Spinal cord (tissue), 10 donors: ENCODE results near the gene NSD1. TPM values are rescaled to one million over a fixed set of nuclear protein-coding genes. Genes with fewer than 3 reads are reported as not detected.
A peak's percentile ranks its signal among the peaks of the same experiment; 100 is the strongest.

Experiments
- DNase-seq, 6 donors: peaks; one replicate each; pipeline versions ENCODE4 v3.0.0 to v3.0.0-alpha.2; 2013 to 2015; ENCODE audit warnings: low spot score in 6 of 6, low read depth in 4 of 6
- H3K27ac ChIP-seq: one replicate; pipeline ENCODE4 v1.5.1; 2013; ENCODE audit warnings: low read depth, low read length, control low read depth
- H3K27me3 ChIP-seq: one replicate; pipeline ENCODE4 v1.6.1; 2013; ENCODE audit warnings: low read length; ENCODE audit not compliant: control insufficient read depth, insufficient read depth
- H3K36me3 ChIP-seq: one replicate; pipeline ENCODE4 v1.6.1; 2013; ENCODE audit warnings: low read length; ENCODE audit not compliant: control insufficient read depth, insufficient read depth
- H3K4me1 ChIP-seq: one replicate; pipeline ENCODE4 v1.6.1; 2013; ENCODE audit warnings: low read length; ENCODE audit not compliant: control insufficient read depth, insufficient read depth
- H3K4me3 ChIP-seq: one replicate; pipeline ENCODE4 v1.5.1; 2013; ENCODE audit warnings: low read depth, low read length, control low read depth
- H3K9me3 ChIP-seq: one replicate; pipeline ENCODE4 v1.6.1; 2013; ENCODE audit warnings: low read length; ENCODE audit not compliant: control insufficient read depth, insufficient read depth
- WGBS: methylation state at CpG from one replicate; pipeline ENCODE4 v1.1.5; 2013; ENCODE audit warnings: missing lambda C conversion rate; ENCODE audit not compliant: insufficient coverage; 5-methylcytosine and 5-hydroxymethylcytosine counted together
- polyA plus RNA-seq, 2 donors: library from polyadenylated mRNA; unstranded; fragments of 120-200 nt; gene quantifications; one replicate each; pipeline ENCODE4 v1.2.1, GENCODE V29; 2013; ENCODE audit not compliant: insufficient read length in 2 of 2
- total RNA-seq, 2 donors: library from RNA; depleted of rRNA in 1 of 2; stranded (reverse); fragments of 120-200 nt in 1 of 2; fragments of >200 nt in 1 of 2; gene quantifications; one replicate each; pipeline versions ENCODE4 v1.2.3 to v1.2.4, GENCODE V29; 2013 to 2014
- donor health status: healthy.

NSD1 gene
- total and polyA plus RNA-seq, 4 donors = 43.0 to 77.2 (median 58.7) TPM

- H3K9me3 ChIP-seq = no peaks in the 10 kb centered on the region
- no peaks in the 10 kb centered on the region for H3K27me3 ChIP-seq
- peaks cover 41% of the 10 kb centered on the region for H3K36me3 ChIP-seq
- peaks cover 57% of the 10 kb centered on the region for H3K4me1 ChIP-seq
- H3K4me3 ChIP-seq = peak overlapping the region; percentile 69
- DNase-seq = no peak
- no peak overlapping the region for H3K27ac ChIP-seq
- WGBS = 10% methylated on average over 14 of the region's 20 CpGs
Observed at GRCh38 chr5:177310757-177311391, 177.3 kb downstream of the NSD1 start.

- under 1% methylated on average over 23 of the region's 23 CpGs for WGBS
Observed at GRCh38 chr5:177311392-177311722, 177.8 kb downstream of the NSD1 start.

GRCh38 chr5:177311723-177312648, 178.4 kb downstream of the NSD1 start, which contains the start of gene MXD3:
Gene MXD3, minus strand, starts transcription at chr5:177311898. Its CDS starts 68 bp downstream, at chr5:177311830.
- under 1% methylated on average over 77 of the region's 78 CpGs for WGBS
- DNase-seq = peak; percentile 75 to 98 (median 90)
- Histone ChIP-seq H3K4me1 (peaks cover 54% of the 10 kb centered on the region), H3K4me3 (peak within 1 kb of the TSS; percentile 69), H3K9me3 (no peaks in the 10 kb centered on the region), H3K36me3 (peaks cover 30% of the 10 kb centered on the region), H3K27me3 (no peaks in the 10 kb centered on the region), H3K27ac (peak within 1 kb of the TSS; percentile 25)

More at GRCh38 chr5:177311392-177311722, 177.8 kb downstream of the NSD1 start:
- Histone ChIP-seq H3K27me3 (no peaks in the 10 kb centered on the region), H3K36me3 (peaks cover 36% of the 10 kb centered on the region), H3K4me1 (peaks cover 57% of the 10 kb centered on the region), H3K9me3 (no peaks in the 10 kb centered on the region), H3K27ac (peak overlapping the region; percentile 25), H3K4me3 (peak overlapping the region; percentile 69)
- no peak for DNase-seq

- WGBS = 5% methylated on average over 19 of the region's 19 CpGs
- Histone ChIP-seq H3K36me3 (peaks cover 23% of the 10 kb centered on the region), H3K27me3 (no peaks in the 10 kb centered on the region), H3K27ac (no peak overlapping the region), H3K4me3 (peak overlapping the region; percentile 3), H3K4me1 (peaks cover 47% of the 10 kb centered on the region), H3K9me3 (no peaks in the 10 kb centered on the region)
- DNase-seq = no peak
Observed at GRCh38 chr5:177312649-177313181, 179.1 kb downstream of the NSD1 start.

GRCh38 chr5:177313561-177314259, 180.1 kb downstream of the NSD1 start:
- 95% methylated on average over 11 of the region's 15 CpGs for WGBS
- H3K9me3 ChIP-seq = no peaks in the 10 kb centered on the region
- H3K4me3 ChIP-seq = no peak overlapping the region
- H3K36me3 ChIP-seq = peaks cover 18% of the 10 kb centered on the region
- no peaks in the 10 kb centered on the region for H3K27me3 ChIP-seq
- no peak for DNase-seq
- H3K27ac ChIP-seq = no peak overlapping the region
- peaks cover 42% of the 10 kb centered on the region for H3K4me1 ChIP-seq

GRCh38 chr5:177314376-177315342, 181.1 kb downstream of the NSD1 start:
- WGBS = 85% methylated on average over 15 of the region's 18 CpGs
- H3K4me1 ChIP-seq = peaks cover 33% of the 10 kb centered on the region
- no peaks in the 10 kb centered on the region for H3K9me3 ChIP-seq
- no peak overlapping the region for H3K27ac ChIP-seq
- H3K4me3 ChIP-seq = no peak overlapping the region
- no peak for DNase-seq
- H3K36me3 ChIP-seq = peaks cover 14% of the 10 kb centered on the region
- no peaks in the 10 kb centered on the region for H3K27me3 ChIP-seq

GRCh38 chr5:177315411-177315810, 181.8 kb downstream of the NSD1 start:
- Histone ChIP-seq H3K4me3 (no peak overlapping the region), H3K36me3 (peaks cover 16% of the 10 kb centered on the region), H3K27ac (no peak overlapping the region), H3K9me3 (no peaks in the 10 kb centered on the region), H3K4me1 (peaks cover 25% of the 10 kb centered on the region), H3K27me3 (no peaks in the 10 kb centered on the region)
- 84% methylated on average over 3 of the region's 7 CpGs for WGBS
- DNase-seq = no peak

GRCh38 chr5:177316005-177316404, 182.4 kb downstream of the NSD1 start:
- Histone ChIP-seq H3K36me3 (peaks cover 15% of the 10 kb centered on the region), H3K4me3 (no peak overlapping the region), H3K4me1 (peaks cover 19% of the 10 kb centered on the region)

More at GRCh38 chr5:177316005-177316404, 182.4 kb downstream of the NSD1 start:
- WGBS = no CpG with 5 or more reads among the region's 3 CpGs
- no peak for DNase-seq
- H3K27me3 ChIP-seq = no peaks in the 10 kb centered on the region
- H3K9me3 ChIP-seq = no peaks in the 10 kb centered on the region
- no peak overlapping the region for H3K27ac ChIP-seq
